ENCODE measurements around the gene OR2W1.

OR2W1 gene

GRCh38 chr6:28995093-28995650 is 49.8 kb downstream of the OR2W1 start:
- DNase-seq: no peak

All from GDM1 (cell line).